SJSA1 (cell line): ENCODE measurements around the gene LIME1. TPM values are rescaled to one million over a fixed set of nuclear protein-coding genes. Genes with fewer than 3 reads are reported as not detected.

Experiments used
- DNase-seq, 2 experiments: peaks; one replicate each; pipeline ENCODE4 v3.0.0-alpha.2; 2015 to 2020; ENCODE audit warnings: low spot score in 2 of 2, low read depth in 1 of 2
- H3K27ac ChIP-seq: fragments of 250-450 bp; sonication (Bioruptor Pico); 2 replicates; pipeline ENCODE4 v1.5.1; 2020; ENCODE audit warnings: mild to moderate bottlenecking, moderate library complexity
- H3K27me3 ChIP-seq: fragments of 250-450 bp; sonication (Bioruptor Pico); replicated peaks from 2 replicates; pipeline ENCODE4 v1.5.1; 2020; ENCODE audit warnings: mild to moderate bottlenecking, moderate library complexity
- H3K36me3 ChIP-seq: fragments of 250-450 bp; sonication (Bioruptor Pico); 2 replicates; pipeline ENCODE4 v1.5.1; 2020; ENCODE audit warnings: mild to moderate bottlenecking
- H3K4me1 ChIP-seq: fragments of 250-450 bp; sonication (Bioruptor Pico); replicated peaks from 2 replicates; pipeline ENCODE4 v1.6.1; 2021; ENCODE audit warnings: mild to moderate bottlenecking
- H3K4me3 ChIP-seq: fragments of 250-450 bp; sonication (Bioruptor Pico); 2 replicates; pipeline ENCODE4 v1.5.1; 2020; ENCODE audit warnings: mild to moderate bottlenecking
- H3K9me3 ChIP-seq: fragments of 250-450 bp; sonication (Bioruptor Pico); replicated peaks from 2 replicates; pipeline ENCODE4 v1.5.1; 2020; ENCODE audit warnings: mild to moderate bottlenecking
- total RNA-seq: library from RNA; depleted of rRNA; stranded (reverse); fragments of >200 nt; shearing (Covaris generic); gene quantifications from 2 replicates; pipeline ENCODE4 v1.2.3, GENCODE V29; 2014

The LIME1 gene
- total RNA-seq, 1 experiment from 2014 or later = 10.2 TPM

- H3K4me3 ChIP-seq = no peak overlapping the region
- no peak overlapping the region for H3K27ac ChIP-seq
- no peak for DNase-seq
- H3K27me3 ChIP-seq = no peaks in the 10 kb centered on the region
- H3K9me3 ChIP-seq = 0 out of 2 replicates have a peak, but pooled peaks cover 2% of the 10 kb centered on the region
- peaks cover 78% of the 10 kb centered on the region for H3K36me3 ChIP-seq
- peaks cover 5% of the 10 kb centered on the region for H3K4me1 ChIP-seq
These were observed 2.1 kb upstream of the LIME1 start for GRCh38 chr20:63734111-63734945.

- Histone ChIP-seq H3K4me3 (no peak overlapping the region), H3K9me3 (0 out of 2 replicates have a peak, but pooled peaks cover 2% of the 10 kb centered on the region), H3K27me3 (no peaks in the 10 kb centered on the region), H3K27ac (no peak overlapping the region), H3K36me3 (peaks cover 70% of the 10 kb centered on the region), H3K4me1 (peaks cover 5% of the 10 kb centered on the region)
- DNase-seq = no peak
These were observed 1.3 kb upstream of the LIME1 start for GRCh38 chr20:63734946-63735858.

- H3K36me3 ChIP-seq = peaks cover 73% of the 10 kb centered on the region
- H3K27ac ChIP-seq = no peak overlapping the region
- H3K27me3 ChIP-seq = no peaks in the 10 kb centered on the region
- DNase-seq = no peak
- peaks cover 15% of the 10 kb centered on the region for H3K4me1 ChIP-seq
- H3K4me3 ChIP-seq = no peak overlapping the region
- H3K9me3 ChIP-seq = 0 out of 2 replicates have a peak, but pooled peaks cover 2% of the 10 kb centered on the region
These were observed 630 bp downstream of the LIME1 start for GRCh38 chr20:63736893-63737694.

GRCh38 chr20:63737695-63737944 is 1.2 kb downstream of the LIME1 start:
- Histone ChIP-seq H3K9me3 (0 out of 2 replicates have a peak, but pooled peaks cover 2% of the 10 kb centered on the region), H3K4me1 (peaks cover 15% of the 10 kb centered on the region), H3K27me3 (no peaks in the 10 kb centered on the region), H3K27ac (no peak overlapping the region), H3K4me3 (no peak overlapping the region), H3K36me3 (peaks cover 77% of the 10 kb centered on the region)
- no peak for DNase-seq

GRCh38 chr20:63737945-63738686 is 1.7 kb downstream of the LIME1 start:
- Histone ChIP-seq H3K36me3 (peaks cover 77% of the 10 kb centered on the region), H3K9me3 (0 out of 2 replicates have a peak, but pooled peaks cover 2% of the 10 kb centered on the region), H3K27ac (no peak overlapping the region), H3K27me3 (no peaks in the 10 kb centered on the region), H3K4me1 (peaks cover 15% of the 10 kb centered on the region), H3K4me3 (no peak overlapping the region)
- no peak for DNase-seq

GRCh38 chr20:63738687-63739129 is 2.2 kb downstream of the LIME1 start:
- 0 out of 2 replicates have a peak, but pooled peaks cover 2% of the 10 kb centered on the region for H3K9me3 ChIP-seq
- H3K27ac ChIP-seq = no peak overlapping the region
- no peak for DNase-seq
- H3K4me3 ChIP-seq = no peak overlapping the region
- no peaks in the 10 kb centered on the region for H3K27me3 ChIP-seq
- H3K4me1 ChIP-seq = peaks cover 15% of the 10 kb centered on the region
- H3K36me3 ChIP-seq = peaks cover 77% of the 10 kb centered on the region

GRCh38 chr20:63739130-63740069 is 2.9 kb downstream of the LIME1 start, which contains the start of gene SLC2A4RG:
Gene SLC2A4RG (plus strand): TSS chr20:63739776. CDS start chr20:63739913, 137 bp downstream.
- peak; percentile 50 to 70 for DNase-seq
- H3K27ac ChIP-seq = peak within 1 kb of the TSS; percentile 45
- no peaks in the 10 kb centered on the region for H3K27me3 ChIP-seq
- peak within 1 kb of the TSS; percentile 57 for H3K4me3 ChIP-seq
- 0 out of 2 replicates have a peak, but pooled peaks cover 2% of the 10 kb centered on the region for H3K9me3 ChIP-seq
- peaks cover 15% of the 10 kb centered on the region for H3K4me1 ChIP-seq
- H3K36me3 ChIP-seq = peaks cover 71% of the 10 kb centered on the region

- peak overlapping the region; percentile 57 for H3K4me3 ChIP-seq
- H3K36me3 ChIP-seq = peaks cover 66% of the 10 kb centered on the region
- no peaks in the 10 kb centered on the region for H3K27me3 ChIP-seq
- DNase-seq = no peak
- H3K9me3 ChIP-seq = 0 out of 2 replicates have a peak, but pooled peaks cover 2% of the 10 kb centered on the region
- peak overlapping the region; percentile 45 for H3K27ac ChIP-seq
- peaks cover 15% of the 10 kb centered on the region for H3K4me1 ChIP-seq
These were observed 3.7 kb downstream of the LIME1 start for GRCh38 chr20:63740070-63740626.

GRCh38 chr20:63740627-63741353 is 4.3 kb downstream of the LIME1 start:
- Histone ChIP-seq H3K27ac (peak overlapping the region; percentile 45), H3K4me1 (peaks cover 15% of the 10 kb centered on the region), H3K4me3 (peak overlapping the region; percentile 57), H3K36me3 (peaks cover 59% of the 10 kb centered on the region), H3K9me3 (0 out of 2 replicates have a peak, but pooled peaks cover 2% of the 10 kb centered on the region), H3K27me3 (no peaks in the 10 kb centered on the region)
- peak; percentile 85 for DNase-seq

- H3K27ac ChIP-seq = no peak overlapping the region
- 0 out of 2 replicates have a peak, but pooled peaks cover 2% of the 10 kb centered on the region for H3K9me3 ChIP-seq
- peak overlapping the region; percentile 57 for H3K4me3 ChIP-seq
- no peak for DNase-seq
- no peaks in the 10 kb centered on the region for H3K27me3 ChIP-seq
- H3K36me3 ChIP-seq = peaks cover 54% of the 10 kb centered on the region
- H3K4me1 ChIP-seq = peaks cover 15% of the 10 kb centered on the region
These were observed 4.9 kb downstream of the LIME1 start for GRCh38 chr20:63741354-63741675.
